T-cell (primary cell): ENCODE measurements around the gene TMEM8B. TPM values are rescaled to one million over a fixed set of nuclear protein-coding genes. Genes with fewer than 3 reads are reported as not detected.
"Not testable (repeated sequence)": the region's sequence is repeated elsewhere in the genome, so short reads cannot be mapped to it uniquely, and the experiment has no call there.

Experiments used
- ATAC-seq, 4 experiments: fragments of 200-7000 bp in 3 of 4; fragments of 150-1000 bp in 1 of 4; cut with Tn5 transposase; replicated peaks in 1 of 4; 1 replicate in 3 of 4; 2 replicates in 1 of 4; pipeline ENCODE4 v1.10.0; 2021; ENCODE audit warnings: moderate library complexity in 3 of 4, mild to moderate bottlenecking in 2 of 4, moderate number of reproducible peaks in 1 of 4
- CTCF ChIA-PET, 2 donors: fragments of 300-600 bp; sonication (Branson Sonifier 250); formaldehyde crosslinking; loops; one replicate each; lab custom pipeline; 2022; ENCODE audit warnings: antibody characterized with exemption in 2 of 2; lab: Charles Lee
- POLR2A ChIA-PET, 2 donors: fragments of 300-600 bp; sonication (Branson Sonifier 250); formaldehyde crosslinking; loops; one replicate each; lab custom pipeline; 2022; ENCODE audit warnings: antibody characterized with exemption in 2 of 2; lab: Charles Lee
- DNase-seq, 35 experiments: peaks; one replicate each; pipeline versions ENCODE4 v3.0.0 to v3.0.0-alpha.2; 2013 to 2023
- H3K27ac ChIP-seq: one replicate; pipeline ENCODE4 v1.5.1; 2013; ENCODE audit warnings: low read length
- H3K27me3 ChIP-seq, 2 experiments: replicated peaks in 1 of 2; 1 replicate in 1 of 2; 2 replicates in 1 of 2; pipeline versions ENCODE4 v1.6.1 to v1.7.0; 2013; ENCODE audit warnings: low read length in 1 of 2, mixed read lengths in 1 of 2; ENCODE audit not compliant: control insufficient read depth in 2 of 2, insufficient read depth in 2 of 2; ENCODE audit errors: extremely low read depth in 1 of 2
- H3K36me3 ChIP-seq, 2 donors: 1 replicate in 1 of 2; 2 replicates in 1 of 2; pipeline versions ENCODE4 v1.6.1 to v1.7.0; 2013; ENCODE audit warnings: low read length in 1 of 2; ENCODE audit not compliant: control insufficient read depth in 2 of 2, insufficient read depth in 1 of 2; ENCODE audit errors: extremely low read depth in 1 of 2
- H3K4me1 ChIP-seq, 2 experiments: 1 replicate in 1 of 2; 2 replicates in 1 of 2; pipeline versions ENCODE4 v1.6.1 to v1.7.0; 2013; ENCODE audit warnings: low read length in 2 of 2, mixed read lengths in 1 of 2; ENCODE audit not compliant: insufficient read depth in 2 of 2, control insufficient read depth in 1 of 2; ENCODE audit errors: extremely low read depth in 1 of 2
- H3K4me3 ChIP-seq, 2 donors: 1 replicate in 1 of 2; 2 replicates in 1 of 2; pipeline versions ENCODE4 v1.5.1 to v1.7.0; 2013; ENCODE audit warnings: mild to moderate bottlenecking in 2 of 2, low read length in 1 of 2, moderate library complexity in 1 of 2; ENCODE audit not compliant: control insufficient read depth in 1 of 2; ENCODE audit errors: extremely low read depth in 1 of 2
- H3K9me3 ChIP-seq: 2 replicates; pipeline ENCODE4 v1.7.0; 2013
- H3K27ac Mint-ChIP-seq, 2 donors: one replicate each; pipeline ENCODE4 v1.8.0; 2020 to 2021; ENCODE audit warnings: mild to moderate bottlenecking in 2 of 2, mixed read lengths in 2 of 2
- H3K27me3 Mint-ChIP-seq, 2 donors: one replicate each; pipeline ENCODE4 v1.8.0; 2021 to 2022; ENCODE audit warnings: mixed read lengths in 2 of 2
- H3K36me3 Mint-ChIP-seq: one replicate; pipeline ENCODE4 v1.8.0; 2021; ENCODE audit warnings: mixed read lengths
- H3K4me1 Mint-ChIP-seq, 3 donors: one replicate each; pipeline ENCODE4 v1.8.0; 2020 to 2022; ENCODE audit warnings: mixed read lengths in 3 of 3, mild to moderate bottlenecking in 1 of 3
- H3K4me3 Mint-ChIP-seq, 3 donors: one replicate each; pipeline ENCODE4 v1.8.0; 2020 to 2022; ENCODE audit warnings: mild to moderate bottlenecking in 3 of 3, mixed read lengths in 3 of 3, moderate library complexity in 3 of 3
- H3K9me3 Mint-ChIP-seq, 3 donors: one replicate each; pipeline ENCODE4 v1.8.0; 2020 to 2022; ENCODE audit warnings: mixed read lengths in 3 of 3
- WGBS: methylation state at CpG from one replicate; pipeline ENCODE4 v1.1.5; 2013; ENCODE audit warnings: missing lambda C conversion rate; ENCODE audit not compliant: insufficient coverage; 5-methylcytosine and 5-hydroxymethylcytosine counted together
- total RNA-seq, 35 experiments: library from RNA in 6 of 35; stranded (reverse) in 6 of 35; fragments of 120-200 nt in 1 of 35; gene quantifications; one replicate each; pipeline versions ENCODE4 v1.2.1 to v1.2.4 and lab custom pipeline; 2013 to 2026

TMEM8B gene
- total RNA-seq, 5 donors from 2014 or later (not counting 1 experiment from before 2014, with no cell fraction given) = 6.5 to 11.9 (median 7.3) TPM

GRCh38 chr9:35891646-35892045 lies 62.6 kb downstream of the TMEM8B start:
- Histone ChIP-seq H3K4me3 (no peak overlapping the region), H3K36me3 (no peaks in the 10 kb centered on the region), H3K27ac (no peak overlapping the region), H3K27me3 (peaks cover 0 to 29% of the 10 kb centered on the region in 2 experiments), H3K9me3 (no peaks in the 10 kb centered on the region), H3K4me1 (no peaks in the 10 kb centered on the region)
- Mint-ChIP-seq H3K27me3 (peaks cover 8 to 29% of the 10 kb centered on the region in 2 donors), H3K4me1 (no peaks in the 10 kb centered on the region), H3K9me3 (no peaks in the 10 kb centered on the region), H3K4me3 (no peak overlapping the region), H3K27ac (no peak overlapping the region), H3K36me3 (no peaks in the 10 kb centered on the region)
- no peak for ATAC-seq
- DNase-seq = no peak
- 62% methylated on average over 3 of the region's 3 CpGs for WGBS
- CTCF ChIA-PET = no interaction called here
- POLR2A ChIA-PET = no interaction called here

DNA sequence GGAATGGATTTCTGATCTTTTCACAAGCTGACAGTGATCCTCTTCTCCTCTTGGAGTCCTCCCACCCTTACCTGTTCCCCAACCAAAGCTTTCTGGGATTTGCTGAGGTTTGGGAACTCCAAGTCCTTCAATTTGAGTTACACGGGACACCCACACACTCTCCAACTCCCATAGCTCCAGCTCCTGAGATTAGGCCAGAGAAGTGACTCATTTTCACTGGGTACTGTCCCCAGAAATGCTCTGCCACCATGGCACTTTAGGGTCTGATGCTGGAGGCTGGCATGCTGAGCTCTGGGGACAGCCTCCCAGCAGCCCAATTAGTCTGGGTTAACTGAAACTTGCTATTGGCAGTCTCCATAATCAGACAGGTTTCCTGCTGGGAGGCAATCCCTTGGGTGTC lies 63.0 kb downstream of the TMEM8B start:
- Histone ChIP-seq H3K27me3 (peaks cover 0 to 29% of the 10 kb centered on the region in 2 experiments), H3K4me3 (no peak overlapping the region), H3K27ac (no peak overlapping the region), H3K4me1 (no peaks in the 10 kb centered on the region), H3K36me3 (no peaks in the 10 kb centered on the region), H3K9me3 (no peaks in the 10 kb centered on the region)
- Mint-ChIP-seq H3K27ac (no peak overlapping the region), H3K9me3 (no peaks in the 10 kb centered on the region), H3K27me3 (peaks cover 8 to 29% of the 10 kb centered on the region in 2 donors), H3K36me3 (no peaks in the 10 kb centered on the region), H3K4me1 (no peaks in the 10 kb centered on the region), H3K4me3 (no peak overlapping the region)
- POLR2A ChIA-PET = no interaction called here
- DNase-seq = no peak
- 83% methylated on average over 1 of the region's 1 CpG for WGBS
- ATAC-seq = no peak
- CTCF ChIA-PET = interaction anchor here in 1 of 2 donors (0.6 kb wide), 2 partner anchors 120 to 265 kb away, joined by 4 to 6 read pairs; no protein-coding TSS in a partner anchor

DNA sequence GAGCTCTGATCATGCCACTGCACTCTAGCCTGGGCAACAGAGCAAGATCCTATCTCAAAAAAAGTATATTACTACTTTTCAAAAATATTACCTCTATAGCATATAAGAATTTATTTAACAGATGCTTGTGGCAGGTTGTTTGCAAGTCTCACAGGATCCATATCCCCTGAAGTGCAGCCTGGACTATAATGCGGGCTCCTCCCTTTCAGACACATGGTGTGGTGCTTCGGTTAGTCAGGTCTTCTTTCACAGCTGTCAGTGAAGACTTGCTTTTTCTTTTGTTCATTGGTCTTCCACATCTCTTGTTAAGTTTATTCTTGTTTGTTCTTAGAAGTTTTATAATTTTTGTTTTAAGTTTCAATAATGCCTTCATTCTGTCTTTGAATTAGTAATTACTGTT lies 67.5 kb downstream of the TMEM8B start:
- Mint-ChIP-seq H3K4me1 (no peaks in the 10 kb centered on the region), H3K27ac (no peak overlapping the region), H3K36me3 (no peaks in the 10 kb centered on the region), H3K4me3 (no peak overlapping the region), H3K9me3 (no peaks in the 10 kb centered on the region), H3K27me3 (peaks cover 11 to 29% of the 10 kb centered on the region in 2 donors)
- POLR2A ChIA-PET = no interaction called here
- no peak for DNase-seq
- Histone ChIP-seq H3K27ac (no peak overlapping the region), H3K27me3 (peaks cover 0 to 23% of the 10 kb centered on the region in 2 experiments), H3K9me3 (no peaks in the 10 kb centered on the region), H3K36me3 (no peaks in the 10 kb centered on the region), H3K4me1 (no peaks in the 10 kb centered on the region), H3K4me3 (no peak overlapping the region)
- no CpG with 5 or more reads among the region's 2 CpGs for WGBS
- CTCF ChIA-PET = no interaction called here
- ATAC-seq = no peak

DNA sequence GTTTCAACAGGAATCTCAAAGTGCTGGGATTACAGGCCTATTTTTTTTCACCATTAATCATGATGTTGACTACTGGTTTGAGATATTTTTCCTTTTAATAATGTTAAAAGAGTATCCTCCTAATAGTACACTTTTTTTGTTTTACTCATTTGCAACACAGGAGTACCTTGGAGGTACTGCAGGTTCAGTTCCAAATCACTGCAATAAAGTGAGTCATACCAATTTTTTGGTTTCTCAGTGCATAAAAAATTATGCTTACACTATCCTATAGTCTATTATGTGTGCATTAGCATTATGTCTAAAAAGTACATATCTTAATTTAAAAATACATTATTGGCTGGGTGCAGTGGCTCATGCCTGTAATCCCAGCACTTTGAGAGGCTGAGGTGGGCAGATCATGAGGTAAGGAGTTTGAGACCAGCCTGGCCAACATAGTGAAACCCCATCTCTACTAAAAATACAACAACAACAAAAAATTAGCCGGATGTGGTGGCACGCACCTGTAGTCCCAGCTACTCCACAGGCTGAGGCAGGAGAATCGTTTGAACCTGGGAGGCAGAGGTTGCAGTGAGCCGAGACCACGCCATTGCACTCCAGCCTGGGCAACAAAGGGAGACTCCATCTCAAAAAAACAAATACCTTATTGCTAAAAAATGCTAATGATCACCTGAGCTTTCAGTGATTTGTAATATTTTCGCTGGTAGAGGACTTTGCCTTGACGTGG lies 68.5 kb downstream of the TMEM8B start:
- CTCF ChIA-PET, DNase-seq, H3K27ac Mint-ChIP-seq, H3K36me3 ChIP-seq, H3K9me3 Mint-ChIP-seq, H3K4me1 Mint-ChIP-seq, H3K36me3 Mint-ChIP-seq, H3K27ac ChIP-seq, POLR2A ChIA-PET, ATAC-seq, H3K4me3 Mint-ChIP-seq, H3K4me3 ChIP-seq, H3K9me3 ChIP-seq, H3K4me1 ChIP-seq: not testable (repeated sequence)
- 81% methylated on average over 3 of the region's 7 CpGs for WGBS
- peaks cover 4 to 26% of the 10 kb centered on the region in 2 donors for H3K27me3 Mint-ChIP-seq
- H3K27me3 ChIP-seq = peaks cover 0 to 17% of the 10 kb centered on the region in 2 experiments

DNA sequence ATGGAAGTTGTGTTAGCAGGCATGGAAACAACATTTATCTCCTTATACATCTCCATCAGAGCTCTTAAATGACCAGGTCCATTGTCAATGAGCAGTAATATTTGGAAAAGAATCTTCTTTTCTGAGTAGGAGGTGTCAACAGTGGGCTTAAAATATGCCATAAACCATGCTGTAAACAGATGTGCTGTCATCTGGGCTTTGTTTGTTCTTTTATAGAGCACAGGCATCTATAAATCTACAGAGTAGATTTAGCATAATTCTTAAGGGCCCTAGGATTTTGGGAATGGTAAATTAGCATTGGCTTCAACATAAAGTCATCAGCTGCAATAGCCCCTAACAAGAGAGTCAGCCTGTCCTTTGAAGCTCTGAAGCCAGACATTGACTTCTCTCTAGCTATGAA lies 69.3 kb downstream of the TMEM8B start:
- POLR2A ChIA-PET = no interaction called here
- H3K27me3 Mint-ChIP-seq = peaks cover 4 to 24% of the 10 kb centered on the region in 2 donors

GRCh38 chr9:35899021-35899420 lies 70.0 kb downstream of the TMEM8B start:
- ChIA-PET POLR2A (interaction anchor here in 1 of 2 donors (0.6 kb wide), 1 partner anchor 238 kb away, joined by 5 read pairs; no protein-coding TSS in a partner anchor), CTCF (interaction anchor here (0.6 to 0.9 kb wide), 3 partner anchors 20 to 36 kb away, joined by 3 to 5 read pairs (median 3); no protein-coding TSS in a partner anchor)
- no peaks in the 10 kb centered on the region for H3K36me3 Mint-ChIP-seq
- no peak overlapping the region for H3K4me3 Mint-ChIP-seq
- H3K27me3 Mint-ChIP-seq = peaks cover 4 to 18% of the 10 kb centered on the region in 2 donors
- WGBS = 100% methylated on average over 1 of the region's 2 CpGs
- DNase-seq (no peak), ATAC-seq (no peak)
- peaks cover 0 to 15% of the 10 kb centered on the region in 2 experiments for H3K27me3 ChIP-seq
- H3K27ac ChIP-seq = no peak overlapping the region
- H3K36me3 ChIP-seq = no peaks in the 10 kb centered on the region
- no peak overlapping the region for H3K27ac Mint-ChIP-seq
- H3K4me3 ChIP-seq = no peak overlapping the region
- H3K4me1 Mint-ChIP-seq = peaks cover 6 to 10% (median 6%) of the 10 kb centered on the region in 3 donors
- H3K9me3 ChIP-seq = no peaks in the 10 kb centered on the region
- H3K4me1 ChIP-seq = peaks cover 3% of the 10 kb centered on the region in 2 experiments
- no peaks in the 10 kb centered on the region for H3K9me3 Mint-ChIP-seq

More for the DNA sequence above, 69.3 kb downstream of the TMEM8B start:
- Histone ChIP-seq H3K9me3 (no peaks in the 10 kb centered on the region), H3K36me3 (no peaks in the 10 kb centered on the region), H3K4me3 (no peak overlapping the region), H3K27ac (no peak overlapping the region), H3K4me1 (peaks cover 2 to 3% of the 10 kb centered on the region in 2 experiments), H3K27me3 (peaks cover 0 to 15% of the 10 kb centered on the region in 2 experiments)
- Mint-ChIP-seq H3K4me3 (no peak overlapping the region), H3K27ac (no peak overlapping the region), H3K9me3 (no peaks in the 10 kb centered on the region), H3K36me3 (no peaks in the 10 kb centered on the region), H3K4me1 (peaks cover 6% of the 10 kb centered on the region in 3 donors)
- CTCF ChIA-PET = interaction anchor here (0.6 to 0.9 kb wide), 2 partner anchors 19 to 58 kb away, joined by 3 to 6 read pairs; no protein-coding TSS in a partner anchor
- ATAC-seq (no peak), DNase-seq (no peak)
